HepG2 (cell line): ENCODE results near the gene PCYT2. TPM values are rescaled to one million over a fixed set of nuclear protein-coding genes. Genes with fewer than 3 reads are reported as not detected.

Source experiments
- CBX2 ChIP-seq, 2 experiments: fragments of 200-600 bp in 1 of 2; sonication (generic); formaldehyde crosslinking in 1 of 2; IDR thresholded peaks; 2 replicates each; pipeline versions ENCODE4 v1.7.0 to v1.8.1; 2018 to 2022; ENCODE audit warnings: low read depth in 2 of 2, low read length in 1 of 2, mild to moderate bottlenecking in 1 of 2, missing genetic modification reagents in 1 of 2
- DMAP1 ChIP-seq: IDR thresholded peaks from 2 replicates; pipeline ENCODE4 v1.6.1; 2016
- DNMT1 ChIP-seq: sonication (generic); formaldehyde crosslinking; IDR thresholded peaks from 2 replicates; pipeline ENCODE4 v1.5.1; 2020; ENCODE audit warnings: mild to moderate bottlenecking, missing genetic modification reagents
- HNF4G ChIP-seq, 2 experiments: sonication (generic) in 1 of 2; formaldehyde crosslinking in 1 of 2; IDR thresholded peaks; 2 replicates each; pipeline versions ENCODE4 v1.4.0 to v1.6.1; 2011 to 2020; ENCODE audit warnings: borderline replicate concordance in 2 of 2, low read depth in 2 of 2, mild to moderate bottlenecking in 2 of 2, low read length in 1 of 2, missing genetic modification reagents in 1 of 2, moderate library complexity in 1 of 2
- ISL2 ChIP-seq: sonication (generic); formaldehyde crosslinking; IDR thresholded peaks from 2 replicates; pipeline ENCODE4 v1.5.0; 2020; ENCODE audit warnings: missing genetic modification reagents
- NKX3-1 ChIP-seq: sonication (generic); formaldehyde crosslinking; IDR thresholded peaks from 2 replicates; pipeline ENCODE4 v1.5.0; 2020; ENCODE audit warnings: missing genetic modification reagents
- PHF5A ChIP-seq: IDR thresholded peaks from one replicate; pipeline ENCODE4 v1.6.1; 2018; ENCODE audit warnings: low read depth, missing genetic modification reagents; ENCODE audit not compliant: unreplicated experiment
- RFX5 ChIP-seq: IDR thresholded peaks from 2 replicates; pipeline ENCODE4 v1.6.1; 2011; ENCODE audit warnings: low read depth, low read length, improper control_type of control experiment
- SNAPC2 ChIP-seq: sonication (generic); formaldehyde crosslinking; IDR thresholded peaks from 2 replicates; pipeline ENCODE4 v1.8.1; 2022; ENCODE audit warnings: mild to moderate bottlenecking, missing genetic modification reagents
- SNRNP70 ChIP-seq: fragments of 200-400 bp; formaldehyde crosslinking; IDR thresholded peaks from 2 replicates; pipeline ENCODE4 v1.6.1; 2017; ENCODE audit warnings: mild to moderate bottlenecking, low read depth, low read length, moderate library complexity
- TARDBP ChIP-seq: sonication (generic); formaldehyde crosslinking; IDR thresholded peaks from 2 replicates; pipeline ENCODE4 v1.8.0; 2022; ENCODE audit warnings: mild to moderate bottlenecking, missing genetic modification reagents
- TEAD3 ChIP-seq: optimal IDR thresholded peaks from 2 replicates; pipeline ENCODE3; 2016; ENCODE audit warnings: borderline replicate concordance
- ZFP62 ChIP-seq: sonication (generic); formaldehyde crosslinking; IDR thresholded peaks from 2 replicates; pipeline ENCODE4 v1.4.0; 2020; ENCODE audit warnings: missing genetic modification reagents
- ZMAT3 ChIP-seq: sonication (generic); formaldehyde crosslinking; conservative IDR thresholded peaks from 2 replicates; pipeline ENCODE4 v1.7.0; 2021; ENCODE audit warnings: missing genetic modification reagents
- ZNF577 ChIP-seq: sonication (generic); formaldehyde crosslinking; IDR thresholded peaks from 2 replicates; pipeline ENCODE4 v1.4.0; 2020; ENCODE audit warnings: mild to moderate bottlenecking, low read depth, missing genetic modification reagents, borderline replicate concordance
- ZNF589 ChIP-seq: sonication (generic); formaldehyde crosslinking; conservative IDR thresholded peaks from 2 replicates; pipeline ENCODE4 v1.8.0; 2022; ENCODE audit warnings: mild to moderate bottlenecking, moderate library complexity, missing genetic modification reagents
- ZNF777 ChIP-seq: sonication (generic); formaldehyde crosslinking; IDR thresholded peaks from 2 replicates; pipeline ENCODE4 v1.4.0; 2020; ENCODE audit warnings: missing genetic modification reagents
- polyA plus RNA-seq, 8 experiments: library from polyadenylated mRNA; depleted of rRNA in 3 of 8; stranded (reverse) in 7 of 8; unstranded in 1 of 8; fragments of >200 nt; fragmentation: Illumina TruSeq in 4 of 8; extraction: Trizol in 4 of 8; gene quantifications; 2 replicates each; pipeline versions ENCODE4 v1.2.1 to v1.2.3, GENCODE V29; 2011 to 2016; ENCODE audit warnings: low read depth in 4 of 8, missing spikeins in 1 of 8, mixed read lengths in 1 of 8; ENCODE audit not compliant: insufficient read depth in 1 of 8
- total RNA-seq, 5 experiments: library from RNA; depleted of rRNA; stranded (reverse); fragments of >200 nt; fragmentation: Illumina TruSeq; extraction: Trizol; gene quantifications; 2 replicates each; pipeline ENCODE4 v1.2.3, GENCODE V29; 2016; ENCODE audit warnings: low read depth in 1 of 5
- TF ChIP-seq, protein P1 (sequence below): sonication (generic); formaldehyde crosslinking; IDR thresholded peaks from 2 replicates; pipeline ENCODE4 v1.4.0; 2020; ENCODE audit warnings: mild to moderate bottlenecking, missing genetic modification reagents
- TF ChIP-seq, protein P2 (sequence below): sonication (generic); formaldehyde crosslinking; IDR thresholded peaks from 2 replicates; pipeline ENCODE4 v1.9.0; 2022; ENCODE audit warnings: missing genetic modification reagents, mild to moderate bottlenecking, borderline replicate concordance
- TF ChIP-seq, protein P3 (sequence below): sonication (generic); formaldehyde crosslinking; IDR thresholded peaks from 2 replicates; pipeline ENCODE4 v1.4.0; 2020; ENCODE audit warnings: low read depth, mild to moderate bottlenecking, missing genetic modification reagents

The PCYT2 gene
- total and polyA plus RNA-seq, 2 of the 13 experiments (the other 11 are each of a cell fraction or from before 2014, with no cell fraction given): 147 to 297 TPM

DNA sequence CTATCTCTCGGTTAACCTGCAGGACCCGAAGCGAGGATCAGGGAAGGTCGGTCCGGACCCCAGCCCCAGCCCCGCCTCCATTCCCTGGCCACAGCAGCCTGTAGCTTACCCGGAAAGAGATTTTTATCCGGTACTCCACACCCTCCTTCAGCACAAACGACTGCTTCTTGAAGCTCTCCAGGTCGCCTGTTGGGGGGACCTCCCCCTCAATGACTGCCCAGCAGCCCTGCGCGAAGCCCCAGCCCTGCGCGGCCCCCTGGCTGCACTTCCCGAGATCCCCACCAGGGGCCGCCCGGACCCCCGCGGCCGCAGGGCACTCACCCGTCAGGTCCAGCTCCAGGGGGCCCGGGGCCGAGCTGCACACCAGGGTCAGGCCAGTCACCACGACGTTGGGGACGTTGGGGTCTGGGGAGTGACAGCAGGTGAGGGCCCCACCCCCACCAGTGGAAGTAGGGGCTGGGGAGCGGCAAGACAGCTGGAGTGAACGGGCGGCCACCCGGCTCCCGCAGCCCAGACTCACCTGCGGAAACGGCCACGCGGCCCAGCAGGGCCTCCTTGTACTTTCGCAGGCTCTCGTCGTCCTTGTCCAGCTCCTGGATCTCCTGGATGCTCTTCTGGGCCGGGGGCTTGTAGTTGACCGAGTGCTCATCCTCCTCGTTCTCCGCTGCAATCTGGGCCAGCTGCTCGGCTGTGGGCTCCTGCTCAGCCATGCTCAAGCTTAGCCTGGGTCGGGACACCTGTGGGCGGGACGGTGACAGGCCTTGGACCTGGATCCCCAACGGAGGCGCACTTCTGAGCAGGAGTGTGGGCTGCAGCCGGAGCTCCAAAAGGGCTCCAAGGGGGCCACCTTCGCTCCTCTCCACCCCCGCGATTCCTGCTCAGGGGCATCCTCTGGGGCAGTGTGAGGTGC, 41.7 kb downstream of the PCYT2 start (continued):
- TF ChIP-seq, protein P1, sequence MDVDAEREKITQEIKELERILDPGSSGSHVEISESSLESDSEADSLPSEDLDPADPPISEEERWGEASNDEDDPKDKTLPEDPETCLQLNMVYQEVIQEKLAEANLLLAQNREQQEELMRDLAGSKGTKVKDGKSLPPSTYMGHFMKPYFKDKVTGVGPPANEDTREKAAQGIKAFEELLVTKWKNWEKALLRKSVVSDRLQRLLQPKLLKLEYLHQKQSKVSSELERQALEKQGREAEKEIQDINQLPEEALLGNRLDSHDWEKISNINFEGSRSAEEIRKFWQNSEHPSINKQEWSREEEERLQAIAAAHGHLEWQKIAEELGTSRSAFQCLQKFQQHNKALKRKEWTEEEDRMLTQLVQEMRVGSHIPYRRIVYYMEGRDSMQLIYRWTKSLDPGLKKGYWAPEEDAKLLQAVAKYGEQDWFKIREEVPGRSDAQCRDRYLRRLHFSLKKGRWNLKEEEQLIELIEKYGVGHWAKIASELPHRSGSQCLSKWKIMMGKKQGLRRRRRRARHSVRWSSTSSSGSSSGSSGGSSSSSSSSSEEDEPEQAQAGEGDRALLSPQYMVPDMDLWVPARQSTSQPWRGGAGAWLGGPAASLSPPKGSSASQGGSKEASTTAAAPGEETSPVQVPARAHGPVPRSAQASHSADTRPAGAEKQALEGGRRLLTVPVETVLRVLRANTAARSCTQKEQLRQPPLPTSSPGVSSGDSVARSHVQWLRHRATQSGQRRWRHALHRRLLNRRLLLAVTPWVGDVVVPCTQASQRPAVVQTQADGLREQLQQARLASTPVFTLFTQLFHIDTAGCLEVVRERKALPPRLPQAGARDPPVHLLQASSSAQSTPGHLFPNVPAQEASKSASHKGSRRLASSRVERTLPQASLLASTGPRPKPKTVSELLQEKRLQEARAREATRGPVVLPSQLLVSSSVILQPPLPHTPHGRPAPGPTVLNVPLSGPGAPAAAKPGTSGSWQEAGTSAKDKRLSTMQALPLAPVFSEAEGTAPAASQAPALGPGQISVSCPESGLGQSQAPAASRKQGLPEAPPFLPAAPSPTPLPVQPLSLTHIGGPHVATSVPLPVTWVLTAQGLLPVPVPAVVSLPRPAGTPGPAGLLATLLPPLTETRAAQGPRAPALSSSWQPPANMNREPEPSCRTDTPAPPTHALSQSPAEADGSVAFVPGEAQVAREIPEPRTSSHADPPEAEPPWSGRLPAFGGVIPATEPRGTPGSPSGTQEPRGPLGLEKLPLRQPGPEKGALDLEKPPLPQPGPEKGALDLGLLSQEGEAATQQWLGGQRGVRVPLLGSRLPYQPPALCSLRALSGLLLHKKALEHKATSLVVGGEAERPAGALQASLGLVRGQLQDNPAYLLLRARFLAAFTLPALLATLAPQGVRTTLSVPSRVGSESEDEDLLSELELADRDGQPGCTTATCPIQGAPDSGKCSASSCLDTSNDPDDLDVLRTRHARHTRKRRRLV (CRISPR knock-in tag): peak; percentile 48; the same call in 1 of the 2 replicates
- TF ChIP-seq, protein P2, sequence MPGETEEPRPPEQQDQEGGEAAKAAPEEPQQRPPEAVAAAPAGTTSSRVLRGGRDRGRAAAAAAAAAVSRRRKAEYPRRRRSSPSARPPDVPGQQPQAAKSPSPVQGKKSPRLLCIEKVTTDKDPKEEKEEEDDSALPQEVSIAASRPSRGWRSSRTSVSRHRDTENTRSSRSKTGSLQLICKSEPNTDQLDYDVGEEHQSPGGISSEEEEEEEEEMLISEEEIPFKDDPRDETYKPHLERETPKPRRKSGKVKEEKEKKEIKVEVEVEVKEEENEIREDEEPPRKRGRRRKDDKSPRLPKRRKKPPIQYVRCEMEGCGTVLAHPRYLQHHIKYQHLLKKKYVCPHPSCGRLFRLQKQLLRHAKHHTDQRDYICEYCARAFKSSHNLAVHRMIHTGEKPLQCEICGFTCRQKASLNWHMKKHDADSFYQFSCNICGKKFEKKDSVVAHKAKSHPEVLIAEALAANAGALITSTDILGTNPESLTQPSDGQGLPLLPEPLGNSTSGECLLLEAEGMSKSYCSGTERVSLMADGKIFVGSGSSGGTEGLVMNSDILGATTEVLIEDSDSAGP (CRISPR knock-in tag): peak; percentile 82; the same call in 1 of the 2 replicates
- TF ChIP-seq NKX3-1 (CRISPR knock-in tag) (peak; percentile 61; the same call in 1 of the 2 replicates), SNRNP70 (no peak), CBX2 (IDR thresholded peaks at IDR 0.05; ENCODE audit: low read depth, low read length) (no peak), CBX2 (CRISPR knock-in tag; IDR thresholded peaks at IDR 0.05; ENCODE audit: low read depth) (no peak), PHF5A (CRISPR knock-in tag) (no peak), ZMAT3 (CRISPR knock-in tag) (no peak; the same call in 1 of the 2 replicates), TEAD3 (no peak), RFX5 (no peak), ISL2 (CRISPR knock-in tag) (peak; percentile 51; the same call in 1 of the 2 replicates), ZFP62 (CRISPR knock-in tag) (0 out of 2 replicates have a peak, but pooled peaks have one; percentile 16), ZNF589 (CRISPR knock-in tag) (peak; percentile 84; the same call in 1 of the 2 replicates), DMAP1 (CRISPR knock-in tag) (no peak; the same call in 1 of the 2 replicates), DNMT1 (CRISPR knock-in tag) (0 out of 2 replicates have a peak, but pooled peaks have one; percentile 91), TARDBP (CRISPR knock-in tag) (0 out of 2 replicates have a peak, but pooled peaks have one; percentile 68), SNAPC2 (0 out of 2 replicates have a peak, but pooled peaks have one; percentile 64), ZNF777 (no peak), HNF4G (IDR thresholded peaks at IDR 0.05; ENCODE audit: borderline replicate concordance, low read depth, low read length) (no peak), HNF4G (CRISPR knock-in tag; IDR thresholded peaks at IDR 0.05; ENCODE audit: borderline replicate concordance, low read depth) (no peak), ZNF577 (no peak)
- TF ChIP-seq, protein P3, sequence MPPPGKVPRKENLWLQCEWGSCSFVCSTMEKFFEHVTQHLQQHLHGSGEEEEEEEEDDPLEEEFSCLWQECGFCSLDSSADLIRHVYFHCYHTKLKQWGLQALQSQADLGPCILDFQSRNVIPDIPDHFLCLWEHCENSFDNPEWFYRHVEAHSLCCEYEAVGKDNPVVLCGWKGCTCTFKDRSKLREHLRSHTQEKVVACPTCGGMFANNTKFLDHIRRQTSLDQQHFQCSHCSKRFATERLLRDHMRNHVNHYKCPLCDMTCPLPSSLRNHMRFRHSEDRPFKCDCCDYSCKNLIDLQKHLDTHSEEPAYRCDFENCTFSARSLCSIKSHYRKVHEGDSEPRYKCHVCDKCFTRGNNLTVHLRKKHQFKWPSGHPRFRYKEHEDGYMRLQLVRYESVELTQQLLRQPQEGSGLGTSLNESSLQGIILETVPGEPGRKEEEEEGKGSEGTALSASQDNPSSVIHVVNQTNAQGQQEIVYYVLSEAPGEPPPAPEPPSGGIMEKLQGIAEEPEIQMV: no peak
